ENCODE measurements around the gene ZNF214.
"Not testable (repeated sequence)": the region's sequence is repeated elsewhere in the genome, so short reads cannot be mapped to it uniquely, and the experiment has no call there.

Gene ZNF214

DNA sequence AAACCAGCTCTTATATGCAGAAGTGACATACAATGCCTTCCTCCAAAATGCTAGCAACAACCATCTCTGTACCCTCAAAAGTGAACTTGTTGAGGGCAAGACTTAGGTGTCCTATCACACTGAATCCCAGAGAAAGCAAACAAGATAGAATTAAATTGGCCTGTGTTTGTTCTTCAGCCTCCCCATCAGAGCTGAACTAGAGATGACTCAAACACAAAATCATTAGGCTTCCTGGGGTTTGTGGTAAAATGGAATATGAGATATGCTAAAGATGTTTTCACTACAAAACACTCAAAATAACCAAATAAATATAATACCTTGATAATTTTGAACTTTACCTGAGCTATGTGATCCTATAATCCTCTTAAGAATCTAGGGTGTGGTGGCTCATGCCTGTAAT, 31.6 kb downstream of the ZNF214 start:
- DNase-seq (ENCODE audit: low spot score), result no peak

DNA sequence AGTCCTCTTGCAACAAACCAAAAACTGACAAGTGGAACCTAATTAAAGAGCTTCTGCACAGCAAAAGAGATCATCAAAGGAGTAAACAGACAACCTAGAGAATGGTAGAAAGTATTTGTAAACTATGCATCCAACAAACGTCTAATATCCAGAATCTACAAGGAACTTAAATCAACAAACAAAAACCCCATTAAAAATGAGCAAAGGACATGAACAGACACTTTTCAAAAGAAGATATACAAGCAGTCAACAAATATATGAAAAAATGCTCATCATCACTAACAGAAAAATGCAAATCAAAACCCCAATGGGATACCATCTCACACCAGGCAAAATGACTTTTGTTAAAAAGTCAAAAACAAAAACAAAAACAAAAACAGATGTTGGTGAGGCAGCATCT, 33.7 kb downstream of the ZNF214 start:
- DNase-seq (ENCODE audit: low spot score), result no peak

- no peak for DNase-seq (ENCODE audit: low spot score)
Measured at GRCh38 chr11:6979365-6979764, 40.8 kb downstream of the ZNF214 start.

- DNase-seq (ENCODE audit: low spot score), result not testable (repeated sequence)
Measured at GRCh38 chr11:6969854-6970253, 50.3 kb downstream of the ZNF214 start.

DNA sequence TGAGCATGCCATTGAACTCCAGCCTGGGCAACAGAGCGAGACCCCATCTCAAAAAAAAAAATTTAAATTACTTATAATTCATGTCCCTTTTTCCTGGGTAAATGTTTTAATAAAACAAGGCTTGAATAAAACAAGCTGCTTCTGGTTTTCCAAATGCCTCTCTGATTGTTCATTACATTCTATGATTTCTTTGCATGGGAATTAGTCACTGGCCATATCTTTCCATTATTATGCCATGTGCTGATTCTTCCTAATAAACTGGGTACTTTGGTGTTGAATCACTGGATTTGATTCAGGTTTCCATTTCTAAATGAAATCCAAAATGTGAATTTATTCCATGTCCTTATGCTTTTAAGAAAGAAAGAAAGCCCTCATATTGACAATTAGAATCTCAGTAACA, 51.3 kb downstream of the ZNF214 start:
- DNase-seq (ENCODE audit: low spot score), result no peak

- DNase-seq (ENCODE audit: low spot score), result no peak
Measured at GRCh38 chr11:6962673-6963072, 57.5 kb downstream of the ZNF214 start.

- DNase-seq (ENCODE audit: low spot score), result no peak
Measured at GRCh38 chr11:6962141-6962540, 58.0 kb downstream of the ZNF214 start.

DNA sequence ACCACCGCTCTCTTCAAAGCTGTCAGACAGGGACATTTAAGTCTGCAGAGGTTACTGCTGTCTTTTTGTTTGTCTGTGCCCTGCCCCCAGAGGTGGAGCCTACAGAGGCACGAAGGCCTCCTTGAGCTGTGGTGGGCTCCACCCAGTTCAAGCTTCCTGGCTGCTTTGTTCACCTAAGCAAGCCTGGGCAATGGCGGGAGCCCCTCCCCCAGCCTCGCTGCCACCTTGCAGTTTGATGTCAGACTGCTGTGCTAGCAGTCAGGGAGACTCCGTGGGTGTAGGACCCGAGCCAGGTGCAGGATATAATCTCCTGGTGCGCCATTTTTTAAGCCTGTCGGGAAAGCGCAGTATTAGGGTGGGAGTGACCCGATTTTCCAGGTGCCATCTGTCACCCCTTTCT, 65.9 kb downstream of the ZNF214 start:
- not testable (repeated sequence) for DNase-seq (ENCODE audit: low spot score)
